ENCODE results near the gene ARHGAP42.

Gene ARHGAP42

DNA sequence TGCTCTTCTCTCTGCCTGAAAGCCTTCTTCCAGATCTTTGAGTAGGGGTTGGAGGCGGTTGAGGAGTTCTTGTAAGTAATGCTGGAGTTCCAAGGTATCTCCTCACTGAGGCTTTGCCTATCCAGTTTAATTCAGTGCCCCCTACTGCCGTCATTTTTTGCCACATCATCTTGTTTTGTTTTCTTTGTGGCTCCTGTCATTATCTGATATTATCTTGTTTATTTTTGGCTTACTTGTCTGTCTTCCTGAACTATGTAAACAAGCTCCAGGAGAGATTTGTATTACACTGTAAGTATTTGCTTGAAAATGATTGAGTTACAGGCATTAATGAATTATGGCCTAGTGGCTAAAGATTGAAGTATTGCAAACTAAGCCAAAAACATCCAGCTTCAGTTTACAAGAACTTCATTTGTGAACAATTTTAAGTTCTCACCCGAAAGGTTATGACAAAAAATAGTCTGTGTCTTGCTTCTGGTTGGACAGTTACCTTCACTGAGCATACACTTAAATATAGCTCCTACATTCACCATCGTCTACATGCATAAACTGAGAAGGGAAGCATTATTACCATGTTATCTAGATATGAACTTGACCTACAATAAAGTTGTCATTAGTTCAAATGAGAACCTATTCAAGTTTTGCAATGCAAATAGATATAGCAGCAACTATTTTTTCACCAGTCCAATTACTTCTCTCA, 154.8 kb downstream of the ARHGAP42 start:
- DNase-seq = no peak

- no peak for DNase-seq
These were observed 160.7 kb downstream of the ARHGAP42 start for GRCh38 chr11:100847696-100848216.

GRCh38 chr11:100849009-100849900, 162.2 kb downstream of the ARHGAP42 start:
- DNase-seq = no peak

DNA sequence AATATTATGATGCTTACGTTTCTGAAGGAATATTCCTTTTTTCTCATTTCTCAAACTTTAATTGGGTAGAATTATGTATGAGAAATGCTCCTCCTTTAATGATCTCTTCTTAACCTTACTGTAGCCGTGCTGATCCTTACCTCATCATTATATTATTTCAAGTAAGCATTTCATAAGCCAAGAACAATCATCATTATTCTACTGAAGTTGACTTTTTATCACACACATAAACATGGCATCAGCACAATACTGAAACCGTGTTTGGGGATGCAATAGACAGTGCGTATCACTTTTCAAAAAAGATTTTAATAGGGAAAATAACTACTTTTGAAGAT, 162.8 kb downstream of the ARHGAP42 start:
- no peak for DNase-seq

GRCh38 chr11:100851147-100851546, 164.1 kb downstream of the ARHGAP42 start:
- no peak for DNase-seq

DNA sequence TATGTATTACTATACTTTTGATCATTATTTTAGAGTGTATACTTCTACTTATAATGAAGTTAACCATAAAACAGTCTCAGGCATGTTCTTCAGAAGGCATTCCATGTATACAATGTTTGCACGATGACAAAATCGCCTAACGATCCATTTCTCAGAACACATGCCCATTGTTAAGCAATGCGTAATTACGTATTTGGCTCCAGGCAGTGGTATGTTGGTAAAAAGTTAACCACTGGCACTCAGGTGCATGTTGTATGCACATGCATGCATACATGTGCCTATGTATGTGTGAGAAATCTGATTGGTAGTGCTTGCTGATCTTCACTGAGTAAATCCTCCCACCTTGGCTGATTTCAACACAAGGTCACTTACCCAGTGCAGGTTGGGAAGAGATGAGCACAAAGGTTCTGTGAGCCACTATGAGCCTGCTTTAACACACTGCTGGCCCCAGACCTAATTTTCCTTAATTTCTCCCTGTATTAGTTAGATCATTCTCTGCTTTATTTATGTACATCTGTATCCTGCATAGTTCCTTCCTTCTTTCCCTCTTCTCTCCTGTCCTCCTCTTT, 164.6 kb downstream of the ARHGAP42 start:
- no peak for DNase-seq

DNA sequence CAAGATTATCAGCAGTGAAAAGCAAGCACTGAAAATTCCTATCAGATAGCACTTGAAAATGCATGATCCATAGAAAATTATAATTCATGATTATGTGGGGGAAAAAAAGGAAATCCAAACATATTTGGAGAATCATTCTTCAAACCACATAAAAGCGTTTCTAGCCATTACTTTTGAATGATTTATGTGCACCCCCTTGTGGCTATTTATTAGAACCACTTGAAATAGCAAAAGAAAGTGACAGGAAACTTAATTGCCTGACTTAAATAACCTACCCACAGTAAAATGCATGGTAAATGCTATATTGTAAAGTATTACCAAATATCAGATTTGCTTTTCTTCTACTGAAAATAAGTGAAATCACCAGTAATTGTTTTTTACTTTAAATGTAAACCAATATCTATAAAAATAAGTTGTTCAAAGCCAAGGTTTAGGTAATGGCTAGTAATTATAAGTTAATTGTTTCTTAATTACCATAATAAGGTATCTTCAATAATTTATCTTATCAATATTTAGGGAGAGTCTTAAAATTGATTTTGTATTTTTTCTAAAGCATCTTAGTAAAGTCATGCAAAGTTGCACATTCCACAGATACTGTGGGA, 168.5 kb downstream of the ARHGAP42 start:
- no peak for DNase-seq

- DNase-seq = no peak
These were observed 170.3 kb downstream of the ARHGAP42 start for GRCh38 chr11:100857236-100858005.

DNA sequence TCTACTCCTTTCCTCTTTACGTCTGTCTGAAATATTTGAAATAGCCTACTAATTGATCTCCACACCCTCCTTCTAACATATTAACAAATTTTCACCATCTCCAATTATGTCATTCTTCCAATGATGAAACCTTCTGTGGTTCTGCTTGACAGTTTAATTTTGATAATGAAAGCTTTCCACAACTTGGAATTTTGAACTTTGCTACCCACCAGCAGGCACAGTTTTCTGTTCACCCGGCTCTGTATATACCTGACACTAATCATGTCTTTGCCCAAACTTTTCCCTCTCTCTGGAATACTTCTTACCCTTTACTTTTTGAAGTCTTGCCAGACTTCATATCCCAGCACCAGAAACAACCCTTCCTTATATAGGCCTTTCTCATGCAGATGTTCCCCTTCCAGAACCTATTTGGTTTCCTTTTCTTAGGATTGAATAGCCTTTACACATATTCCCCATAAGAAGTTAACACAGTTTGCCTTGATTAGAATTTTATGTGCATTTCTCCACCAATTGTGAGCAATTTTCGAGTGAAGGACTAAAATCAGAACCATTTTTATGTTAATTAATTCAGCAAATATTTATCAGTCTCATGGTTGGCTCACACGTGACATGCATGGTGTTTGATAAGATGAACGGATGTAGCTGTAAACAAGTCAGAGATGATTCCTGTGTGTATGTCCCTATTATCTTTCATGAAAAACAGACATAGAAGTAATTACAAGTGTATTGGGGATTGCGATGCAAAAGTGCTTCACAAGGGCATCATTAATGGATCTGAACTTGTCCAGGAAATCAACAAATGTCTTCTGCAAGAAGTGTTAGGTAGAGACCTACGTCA, 173.4 kb downstream of the ARHGAP42 start:
- no peak for DNase-seq

GRCh38 chr11:100861212-100861611, 174.1 kb downstream of the ARHGAP42 start:
- no peak for DNase-seq

DNA sequence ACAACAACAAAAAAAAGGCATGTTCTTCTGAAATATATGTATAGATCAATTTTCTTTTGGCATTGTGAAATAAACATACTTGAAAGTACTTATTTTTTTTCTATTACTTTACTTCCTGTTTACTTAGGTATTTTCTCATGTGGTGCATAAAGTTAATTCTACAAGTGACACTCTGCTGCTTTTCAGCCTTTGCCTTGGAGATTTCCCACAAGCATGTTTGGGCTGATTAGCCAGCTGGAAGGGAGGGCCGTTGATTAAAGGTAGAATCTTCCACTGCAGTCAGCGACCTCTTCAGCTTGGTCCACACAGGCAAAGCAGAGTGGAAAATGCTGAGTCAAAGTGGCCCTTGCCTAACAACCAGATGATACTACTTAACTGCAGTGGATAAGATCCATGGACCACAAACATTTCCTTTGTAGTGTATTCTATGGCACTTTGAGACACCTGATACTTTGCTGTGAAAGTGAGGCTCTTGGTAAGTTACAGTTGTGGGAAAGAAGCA, 176.0 kb downstream of the ARHGAP42 start:
- DNase-seq = no peak

DNA sequence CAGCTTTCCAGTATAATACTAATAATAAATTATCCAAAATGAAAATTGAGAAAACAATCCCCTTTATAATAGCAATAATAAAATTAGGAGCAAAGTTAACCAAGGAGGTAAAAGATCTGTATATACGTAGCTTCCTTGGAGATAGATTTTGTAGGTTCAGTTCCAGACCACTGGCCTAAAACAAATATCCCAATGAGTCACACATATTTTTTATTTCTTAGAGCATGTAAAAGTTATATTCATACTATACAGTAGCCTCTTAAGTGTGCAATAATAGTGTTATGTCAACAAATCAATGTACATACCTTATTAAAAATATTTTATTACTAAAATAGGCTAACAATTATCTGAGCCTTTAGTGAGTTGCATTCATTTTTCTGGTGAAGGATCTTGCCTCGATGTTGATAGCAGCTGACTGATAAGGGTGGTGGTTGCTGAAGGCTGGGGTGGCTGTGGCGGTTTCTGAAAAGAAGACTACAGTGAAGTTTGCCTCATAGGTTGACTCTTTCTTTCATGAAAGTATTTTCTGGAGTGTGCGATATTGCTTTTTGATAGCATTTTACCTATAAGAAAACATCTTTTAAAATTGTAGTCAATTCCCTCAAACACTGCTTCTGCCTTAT, 178.5 kb downstream of the ARHGAP42 start:
- DNase-seq = no peak

- DNase-seq = no peak
These were observed 179.4 kb downstream of the ARHGAP42 start for GRCh38 chr11:100866453-100866852.

DNA sequence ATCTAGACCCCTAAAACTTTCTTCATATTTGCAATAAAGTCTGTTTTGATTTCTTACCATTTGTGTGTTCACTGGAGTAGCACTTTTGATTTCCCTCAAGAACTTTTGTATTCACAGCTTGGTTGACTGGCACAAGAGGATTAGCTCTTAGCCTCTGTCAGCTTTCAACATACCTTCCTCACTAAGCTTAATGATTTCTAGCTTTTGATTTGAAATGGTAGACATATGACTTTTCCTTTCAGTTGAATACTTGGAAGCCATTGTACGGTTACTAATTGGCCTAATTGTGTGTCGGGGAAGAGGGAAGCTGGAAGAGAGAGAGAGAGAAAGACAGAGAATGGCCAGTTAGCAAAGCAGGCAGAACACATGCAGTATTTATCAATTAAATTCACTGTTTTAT, 180.5 kb downstream of the ARHGAP42 start:
- DNase-seq = no peak

DNA sequence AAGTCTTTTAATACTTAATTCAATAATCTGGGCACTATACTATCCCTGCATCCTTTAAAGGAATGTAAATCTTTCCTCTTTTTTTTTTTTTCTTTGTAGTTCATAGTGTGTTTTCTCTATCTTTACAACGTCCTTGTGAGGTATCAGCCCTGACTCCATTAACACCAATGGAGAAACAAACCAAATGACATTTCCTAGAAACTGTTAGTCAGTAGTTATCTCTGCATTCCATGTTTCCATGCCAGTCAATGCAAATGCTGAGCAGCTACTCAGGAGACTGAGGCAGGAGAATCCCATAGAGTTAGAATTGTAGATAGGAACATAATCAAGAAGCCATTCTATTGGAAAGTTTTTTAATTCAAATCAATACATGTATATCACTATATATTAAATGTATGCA, 182.2 kb downstream of the ARHGAP42 start:
- no peak for DNase-seq

DNA sequence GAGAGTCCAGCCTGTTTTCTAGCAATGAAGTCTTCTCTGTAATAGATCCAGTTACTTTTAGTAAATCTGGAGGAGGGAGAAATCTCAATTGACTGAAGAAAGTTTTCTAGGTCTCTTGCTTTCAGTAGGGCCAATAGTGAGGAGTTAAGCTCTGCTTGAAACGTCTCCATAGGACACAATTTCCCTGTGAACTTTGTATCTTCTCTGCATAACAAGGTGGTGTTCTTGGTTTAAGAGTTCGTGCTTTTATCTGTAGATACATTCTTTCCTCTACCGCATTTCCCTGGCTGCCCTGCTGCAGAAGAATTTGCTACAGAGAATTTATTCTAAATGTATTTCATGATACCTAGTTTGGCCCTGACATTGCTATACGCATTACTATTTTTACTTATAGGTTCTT, 183.1 kb downstream of the ARHGAP42 start:
- no peak for DNase-seq

DNA sequence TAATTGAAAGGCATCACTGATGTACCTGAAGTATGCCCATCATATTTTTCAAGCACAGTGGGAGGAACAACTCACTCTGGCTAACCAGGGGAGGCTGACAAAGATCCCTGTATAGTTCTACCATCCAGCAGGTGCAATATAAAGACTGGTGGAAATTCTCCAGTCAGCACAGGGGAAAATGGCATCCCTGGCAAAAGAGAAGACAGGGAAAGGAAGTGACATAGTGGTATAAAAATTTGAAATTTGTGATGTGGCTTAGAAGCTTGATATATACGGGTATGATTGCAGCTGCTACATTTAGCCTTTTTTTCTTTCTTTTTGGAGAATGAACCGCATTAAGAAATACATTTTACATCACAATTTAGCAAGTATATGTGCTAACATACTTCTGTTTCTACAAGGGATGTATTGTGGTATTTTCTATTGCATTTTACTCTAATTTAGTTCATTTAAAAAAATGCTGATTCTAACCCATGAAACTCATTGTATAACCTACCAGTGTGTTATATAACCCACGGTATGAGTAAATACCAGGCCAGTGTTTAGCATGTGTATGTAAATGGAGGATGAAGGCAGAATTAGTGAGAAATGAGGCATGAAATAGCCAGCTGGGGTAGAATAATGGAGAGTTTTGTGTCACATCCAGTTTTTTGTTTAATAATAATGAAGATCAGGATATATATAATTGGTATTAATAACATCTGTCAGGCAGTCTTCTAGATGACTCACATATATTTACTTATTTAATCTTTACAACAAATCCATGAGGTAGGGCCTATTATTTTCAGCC, 186.1 kb downstream of the ARHGAP42 start:
- no peak for DNase-seq

GRCh38 chr11:100874203-100874602, 187.1 kb downstream of the ARHGAP42 start:
- DNase-seq = no peak

GRCh38 chr11:100875521-100875869, 188.4 kb downstream of the ARHGAP42 start:
- DNase-seq = no peak

- DNase-seq = no peak
These were observed 189.9 kb downstream of the ARHGAP42 start for GRCh38 chr11:100876815-100877520.

Measured in stimulated activated CD4-positive, alpha-beta T cell treated with anti-CD3 and anti-CD28 coated beads, Interleukin-1b, Interleukin-23, amount 100 ng/mL, for 48 hours (primary cell).